HG02759 (cell line): ENCODE data around the gene XIRP2.

Experiments used
- ATAC-seq: cut with Tn5 transposase; IDR thresholded peaks from one replicate; pipeline ENCODE4 v1.9.1; 2021; ENCODE audit warnings: mild to moderate bottlenecking, moderate library complexity; ENCODE audit not compliant: unreplicated experiment

Gene XIRP2, protein sequence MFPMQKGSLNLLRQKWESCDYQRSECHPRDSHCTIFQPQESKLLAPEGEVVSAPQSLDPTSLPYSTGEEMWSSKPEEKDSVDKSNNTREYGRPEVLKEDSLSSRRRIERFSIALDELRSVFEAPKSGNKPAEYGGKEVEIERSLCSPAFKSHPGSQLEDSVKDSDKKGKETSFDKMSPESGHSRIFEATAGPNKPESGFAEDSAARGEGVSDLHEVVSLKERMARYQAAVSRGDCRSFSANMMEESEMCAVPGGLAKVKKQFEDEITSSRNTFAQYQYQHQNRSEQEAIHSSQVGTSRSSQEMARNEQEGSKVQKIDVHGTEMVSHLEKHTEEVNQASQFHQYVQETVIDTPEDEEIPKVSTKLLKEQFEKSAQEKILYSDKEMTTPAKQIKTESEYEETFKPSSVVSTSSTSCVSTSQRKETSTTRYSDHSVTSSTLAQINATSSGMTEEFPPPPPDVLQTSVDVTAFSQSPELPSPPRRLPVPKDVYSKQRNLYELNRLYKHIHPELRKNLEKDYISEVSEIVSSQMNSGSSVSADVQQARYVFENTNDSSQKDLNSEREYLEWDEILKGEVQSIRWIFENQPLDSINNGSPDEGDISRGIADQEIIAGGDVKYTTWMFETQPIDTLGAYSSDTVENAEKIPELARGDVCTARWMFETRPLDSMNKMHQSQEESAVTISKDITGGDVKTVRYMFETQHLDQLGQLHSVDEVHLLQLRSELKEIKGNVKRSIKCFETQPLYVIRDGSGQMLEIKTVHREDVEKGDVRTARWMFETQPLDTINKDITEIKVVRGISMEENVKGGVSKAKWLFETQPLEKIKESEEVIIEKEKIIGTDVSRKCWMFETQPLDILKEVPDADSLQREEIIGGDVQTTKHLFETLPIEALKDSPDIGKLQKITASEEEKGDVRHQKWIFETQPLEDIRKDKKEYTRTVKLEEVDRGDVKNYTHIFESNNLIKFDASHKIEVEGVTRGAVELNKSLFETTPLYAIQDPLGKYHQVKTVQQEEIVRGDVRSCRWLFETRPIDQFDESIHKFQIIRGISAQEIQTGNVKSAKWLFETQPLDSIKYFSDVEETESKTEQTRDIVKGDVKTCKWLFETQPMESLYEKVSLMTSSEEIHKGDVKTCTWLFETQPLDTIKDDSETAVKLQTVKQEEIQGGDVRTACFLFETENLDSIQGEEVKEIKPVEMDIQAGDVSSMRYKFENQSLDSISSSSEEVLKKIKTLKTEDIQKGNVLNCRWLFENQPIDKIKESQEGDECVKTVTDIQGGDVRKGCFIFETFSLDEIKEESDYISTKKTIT (N-terminal part only)

DNA sequence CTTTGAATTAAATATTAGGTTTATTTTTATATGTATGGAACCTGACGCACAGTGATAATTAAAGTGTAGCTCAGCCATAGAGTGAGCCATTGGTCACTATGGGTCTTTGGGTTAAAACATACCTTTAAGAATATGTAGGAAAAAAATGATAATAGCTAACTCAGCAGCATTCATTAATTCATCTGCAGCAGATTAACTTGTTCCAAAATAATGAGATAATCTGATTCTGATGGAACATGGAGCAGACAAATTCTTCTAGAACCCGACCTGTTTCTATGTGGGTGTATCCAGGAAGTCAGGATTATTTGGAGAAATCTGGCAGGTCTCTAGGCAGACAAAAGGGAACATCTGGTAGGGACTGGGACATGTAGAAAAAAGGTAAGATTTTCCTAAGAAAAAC, at the start of gene XIRP2:
XIRP2 (plus strand) TSS at position 301 of the 400 bp plus-strand sequence. CDS start 15,003 bp downstream, outside the sequence.
- ATAC-seq = no peak

DNA sequence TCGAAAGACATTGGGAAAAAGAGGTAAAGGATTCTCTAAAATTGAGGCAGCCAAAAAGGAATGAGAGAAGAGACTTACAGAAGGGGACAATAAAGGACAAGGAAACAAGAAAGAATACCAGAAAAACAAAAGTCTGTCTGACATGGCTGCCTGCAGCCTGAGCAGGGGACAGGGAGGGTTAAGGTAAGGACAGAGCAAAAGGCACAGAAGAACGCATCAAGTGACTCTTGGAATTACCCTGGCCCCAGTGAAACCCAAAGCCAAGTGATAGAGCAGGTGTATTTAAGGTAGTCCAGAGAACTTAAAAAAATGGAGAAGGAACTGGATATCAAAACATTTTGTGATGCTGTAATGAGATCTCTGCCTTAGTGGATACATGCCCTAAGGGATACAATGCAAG, 47.1 kb upstream of the XIRP2 start:
- ATAC-seq = no peak

DNA sequence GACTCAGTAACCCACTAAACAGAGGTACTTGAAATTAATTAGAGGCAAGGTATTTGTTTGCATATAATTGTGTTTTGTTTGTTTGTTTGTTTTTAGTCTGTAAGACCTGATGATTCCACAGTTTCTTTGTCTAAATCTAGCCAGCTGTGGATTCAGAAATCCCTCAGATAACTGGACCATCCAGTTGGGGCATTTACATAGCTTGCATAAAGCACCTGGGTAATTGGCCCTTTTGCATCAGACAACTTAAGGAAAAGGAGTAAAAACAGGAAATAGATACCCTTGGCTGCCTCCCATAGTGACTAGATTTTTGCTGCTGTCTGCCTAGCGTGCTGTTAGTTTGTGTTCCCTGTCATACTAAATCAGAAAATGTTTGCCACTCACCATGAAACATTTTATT, 46.6 kb upstream of the XIRP2 start:
- no peak for ATAC-seq

DNA sequence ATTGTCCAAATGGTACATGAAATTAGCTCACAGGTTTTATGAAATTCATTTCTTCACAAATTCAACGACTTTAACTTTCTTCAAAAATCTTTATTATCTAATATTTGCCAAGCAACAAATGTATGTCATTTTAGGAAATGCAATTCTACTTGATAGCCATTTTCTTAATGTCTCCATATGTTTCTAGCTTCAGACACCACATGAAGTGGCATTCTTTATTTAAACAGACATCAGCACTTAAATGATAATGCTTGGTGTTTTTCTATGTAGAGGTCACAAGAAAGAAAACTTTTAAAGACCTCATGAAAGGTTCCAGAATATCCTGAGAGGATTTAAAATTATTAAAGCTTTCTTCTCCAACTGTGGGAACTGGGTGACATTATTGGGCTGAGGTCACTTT, 44.2 kb upstream of the XIRP2 start:
- no peak for ATAC-seq

DNA sequence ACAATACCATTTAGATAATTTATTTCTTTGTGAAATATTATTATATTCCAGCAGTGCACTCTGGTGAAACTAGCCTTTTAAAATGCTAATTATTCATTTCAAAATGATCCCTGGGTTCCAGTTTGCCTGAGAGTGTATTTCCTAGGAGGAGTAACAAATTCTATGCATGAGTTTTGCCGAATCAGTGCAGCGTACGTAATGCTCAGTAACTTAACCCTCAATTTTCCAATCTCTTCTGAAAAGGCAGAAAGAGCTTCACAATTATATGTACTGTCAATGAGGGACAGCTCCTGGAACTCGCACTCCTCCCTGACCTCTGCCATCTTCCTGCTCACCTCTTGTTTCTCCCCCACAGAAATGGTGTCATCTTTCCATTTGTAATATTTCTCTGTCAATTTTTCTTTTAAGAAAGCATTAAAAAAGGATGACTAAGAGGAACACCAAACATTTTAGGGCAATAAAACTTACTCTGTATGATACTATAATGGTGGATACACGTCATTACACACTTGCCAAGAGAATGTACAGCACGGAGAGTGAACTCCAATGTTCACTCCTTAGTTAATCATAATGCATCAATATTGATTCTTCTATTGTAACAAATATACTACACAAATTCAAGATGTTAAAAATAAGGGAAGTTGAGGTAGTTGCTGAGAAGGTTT, 25.7 kb upstream of the XIRP2 start:
- no peak for ATAC-seq

DNA sequence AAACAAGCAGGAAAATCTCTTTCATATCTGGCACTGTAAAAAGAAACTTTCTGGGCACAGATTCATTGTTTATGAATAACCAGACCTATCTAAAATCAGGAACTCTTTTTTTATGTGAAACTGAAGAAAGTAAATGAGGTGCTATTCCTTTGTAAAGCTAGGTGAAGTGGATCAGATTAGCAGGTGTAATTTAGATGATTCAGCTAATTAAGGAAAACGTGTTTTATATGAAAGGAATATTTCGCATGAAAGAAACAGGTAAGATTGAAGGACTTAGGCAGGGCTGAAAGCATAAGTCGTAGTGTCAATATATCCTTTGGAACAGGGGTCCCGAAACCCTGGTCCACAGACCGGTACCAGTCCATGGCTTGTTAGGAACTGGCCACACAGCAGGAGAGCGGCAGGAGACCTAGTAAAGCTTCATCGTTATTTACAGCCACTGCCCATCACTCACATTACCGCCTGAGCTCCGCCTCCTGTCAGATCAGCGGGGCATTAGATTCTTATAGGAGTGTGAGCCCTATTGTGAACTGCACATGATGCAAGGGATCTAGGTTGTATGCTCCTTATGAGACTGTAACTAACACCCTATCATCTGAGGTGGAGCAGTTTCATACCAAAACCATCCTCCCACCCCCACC, 20.3 kb upstream of the XIRP2 start:
- ATAC-seq = no peak

DNA sequence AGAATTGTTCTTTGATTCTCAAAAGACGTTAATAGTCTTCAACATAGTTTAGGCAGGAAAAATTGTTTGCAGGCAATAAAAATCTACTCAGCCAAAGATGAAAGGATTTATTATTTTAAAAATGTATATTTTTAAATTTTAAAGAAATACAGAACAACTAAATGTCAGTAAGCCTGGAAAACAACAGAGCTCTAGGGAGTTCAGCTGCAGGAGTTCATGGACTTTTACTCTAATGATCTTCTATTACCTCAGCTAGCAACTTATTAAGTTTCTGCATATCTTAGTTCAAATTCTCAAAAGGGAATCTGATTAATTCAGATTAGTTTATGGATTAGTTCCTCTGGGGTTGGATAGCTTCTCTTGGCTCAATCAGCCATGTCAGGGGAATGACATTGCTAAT, 17.9 kb upstream of the XIRP2 start:
- ATAC-seq = no peak

DNA sequence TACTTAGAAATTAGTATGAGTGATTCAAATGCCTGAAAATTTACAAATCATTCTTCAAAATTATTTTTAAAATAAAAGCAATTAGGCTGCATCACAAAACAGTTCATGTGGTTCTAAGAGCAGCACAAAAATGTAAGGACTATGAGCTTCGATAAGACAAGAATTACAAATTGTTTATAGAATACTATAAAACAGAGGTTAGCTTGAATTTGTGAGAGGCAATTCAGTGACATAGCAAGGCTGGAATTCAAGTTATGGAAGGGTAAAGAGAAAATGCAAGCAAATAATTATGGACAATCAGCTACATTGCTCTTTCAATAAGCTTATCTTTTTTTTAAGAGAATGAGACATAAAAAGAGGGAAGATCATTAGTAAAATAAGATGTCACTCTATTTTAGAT, 7.1 kb upstream of the XIRP2 start:
- no peak for ATAC-seq

DNA sequence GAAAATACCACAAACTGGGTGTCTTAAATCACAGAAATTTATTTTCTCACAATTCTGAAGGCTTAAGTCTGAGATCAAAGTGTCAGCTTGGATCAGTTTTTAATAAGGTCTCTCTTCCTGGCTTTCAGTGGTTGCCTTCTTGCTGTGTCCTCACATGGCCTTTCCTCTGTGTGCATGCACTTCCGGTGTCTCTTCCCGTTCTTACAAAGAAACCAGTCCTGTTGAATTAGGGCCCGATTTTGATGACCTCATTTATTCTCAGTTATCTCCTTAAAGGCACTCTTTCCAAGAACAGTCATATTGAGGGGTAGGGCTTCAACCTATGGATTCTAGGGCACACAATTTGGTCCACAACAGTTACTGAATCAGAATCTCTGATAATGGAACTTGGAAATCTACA, 5.4 kb upstream of the XIRP2 start:
- ATAC-seq = no peak

DNA sequence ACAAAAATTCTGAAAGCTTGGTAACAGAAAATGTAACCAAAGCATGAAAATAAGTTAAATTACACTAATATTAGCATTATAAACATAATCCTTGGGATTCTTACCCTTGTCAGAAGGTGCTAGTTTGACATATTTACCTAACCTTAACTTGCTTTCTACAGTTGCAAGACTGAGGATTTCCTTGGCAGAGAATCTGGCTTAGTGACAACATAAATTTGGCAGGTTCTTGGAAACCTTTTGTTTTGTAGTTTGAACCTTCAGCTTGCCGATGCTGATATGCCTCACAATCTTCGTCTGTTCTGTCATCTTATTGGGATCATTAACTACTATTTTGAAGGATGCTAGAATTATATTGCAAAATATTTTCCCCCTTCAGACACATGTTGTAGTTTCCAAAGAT, 3.4 kb downstream of the XIRP2 start:
- ATAC-seq = no peak

DNA sequence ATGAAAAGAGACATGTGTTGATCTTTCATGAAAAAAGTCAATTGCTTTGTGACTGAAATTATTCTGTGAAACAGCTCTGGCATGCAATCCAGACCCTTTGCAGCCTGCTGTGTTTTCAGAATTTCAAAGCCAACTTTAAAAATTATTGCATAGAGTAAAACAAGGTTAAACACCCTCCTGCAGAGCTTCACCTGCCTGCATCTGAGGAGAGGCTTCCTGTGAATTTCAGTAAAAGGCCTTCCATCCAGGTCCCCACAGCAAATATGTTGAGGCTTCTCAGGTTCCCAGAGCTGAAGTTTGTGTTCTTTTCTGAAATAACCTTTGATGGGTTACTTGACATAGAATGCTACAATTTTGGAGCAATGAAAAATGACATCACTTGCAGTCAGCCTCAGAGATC, 4.1 kb downstream of the XIRP2 start:
- no peak for ATAC-seq

DNA sequence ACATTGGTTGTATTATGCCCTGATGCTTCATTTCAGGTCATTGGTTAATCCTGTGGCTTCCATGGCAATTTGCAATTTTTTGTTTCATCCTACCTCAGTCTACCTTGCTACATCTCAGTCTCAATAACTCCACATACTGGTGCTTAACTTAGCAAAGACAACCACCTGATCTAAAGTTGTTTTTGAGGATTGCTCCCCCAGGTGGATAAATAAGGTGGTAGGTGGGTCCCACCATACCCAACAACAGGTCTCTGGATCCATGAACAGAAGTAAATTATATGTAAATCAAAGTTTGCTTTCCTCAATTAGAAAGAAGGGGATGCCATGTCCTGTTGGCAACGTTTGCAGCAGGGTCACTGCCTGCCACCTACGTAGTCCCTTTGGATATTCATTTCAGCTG, 7.0 kb downstream of the XIRP2 start:
- no peak for ATAC-seq

DNA sequence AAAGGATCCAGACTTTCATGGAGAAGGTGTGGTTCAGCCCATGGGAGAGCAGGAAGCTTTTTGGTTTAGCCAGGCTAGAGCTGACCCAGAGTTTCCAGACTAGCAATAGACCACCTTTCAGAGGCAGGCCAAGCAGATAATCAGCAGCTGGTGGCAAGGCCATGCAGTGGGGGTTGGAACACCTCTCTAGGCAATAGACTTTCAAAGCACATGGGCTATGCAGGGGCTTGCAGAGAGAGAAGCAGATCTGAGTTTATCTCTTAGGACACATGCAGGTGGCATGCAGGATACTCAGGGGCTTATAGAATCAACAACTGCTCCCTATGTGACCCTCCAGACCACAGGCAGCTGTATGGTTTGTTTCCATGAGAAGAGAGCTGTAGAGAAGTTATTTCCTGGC, 9.4 kb downstream of the XIRP2 start:
- ATAC-seq = no peak

DNA sequence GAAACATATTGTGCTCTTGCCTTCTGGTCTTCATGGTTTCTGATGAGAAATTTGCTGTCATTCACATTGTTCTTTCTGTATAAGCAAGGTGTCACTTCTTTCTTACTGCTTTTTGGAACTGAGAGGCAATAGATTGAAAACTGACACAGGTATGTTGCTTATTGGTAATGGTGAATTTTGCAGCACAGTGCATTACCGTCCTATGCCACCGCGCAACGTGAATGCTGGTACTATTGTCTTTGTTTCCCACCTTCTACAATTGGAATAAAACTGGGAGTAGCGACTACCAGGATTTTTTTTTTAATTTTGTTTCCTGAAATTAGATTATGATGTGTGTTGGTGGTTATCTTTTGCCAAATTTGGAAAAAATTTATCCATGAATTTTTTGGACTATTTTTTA, 11.4 kb downstream of the XIRP2 start:
- no peak for ATAC-seq

DNA sequence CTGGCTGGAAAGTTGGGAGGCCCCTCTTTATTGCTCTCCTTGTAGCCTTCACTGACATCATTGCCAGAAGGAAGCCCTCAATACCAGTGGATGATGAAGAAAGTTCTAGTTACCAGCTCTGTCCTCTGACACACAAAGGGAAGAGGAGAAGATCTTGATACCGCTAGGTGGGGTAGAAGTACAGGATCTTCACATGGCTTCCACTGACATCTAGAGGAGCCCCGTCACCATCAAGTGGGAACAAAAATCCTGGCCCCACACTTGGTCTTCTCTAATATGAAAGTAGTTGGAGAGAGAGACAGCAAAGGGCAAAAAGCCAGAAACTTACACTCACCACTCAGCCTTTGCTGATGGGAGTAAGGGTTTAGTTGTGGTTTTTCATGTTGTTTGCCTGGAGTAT, 12.4 kb downstream of the XIRP2 start:
- no peak for ATAC-seq

DNA sequence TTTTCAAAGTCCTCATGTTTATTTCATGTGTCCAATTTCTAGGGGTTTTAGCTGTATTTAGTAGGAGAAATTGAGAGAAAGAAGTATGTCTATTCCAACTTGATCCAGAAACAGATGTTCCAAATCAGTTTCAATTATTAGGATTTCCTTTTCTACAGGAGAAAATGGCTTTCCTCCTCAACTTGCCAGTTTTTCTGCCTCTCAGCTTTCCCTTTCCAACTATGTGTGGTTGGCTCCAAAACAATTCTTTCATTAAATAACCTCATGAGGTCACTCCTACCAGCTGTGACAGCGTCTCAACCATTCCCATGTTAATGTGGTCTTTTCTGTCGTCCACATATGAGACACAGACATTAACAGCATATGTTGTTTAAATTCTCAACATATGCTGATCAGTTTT, 13.1 kb downstream of the XIRP2 start:
- ATAC-seq = no peak

DNA sequence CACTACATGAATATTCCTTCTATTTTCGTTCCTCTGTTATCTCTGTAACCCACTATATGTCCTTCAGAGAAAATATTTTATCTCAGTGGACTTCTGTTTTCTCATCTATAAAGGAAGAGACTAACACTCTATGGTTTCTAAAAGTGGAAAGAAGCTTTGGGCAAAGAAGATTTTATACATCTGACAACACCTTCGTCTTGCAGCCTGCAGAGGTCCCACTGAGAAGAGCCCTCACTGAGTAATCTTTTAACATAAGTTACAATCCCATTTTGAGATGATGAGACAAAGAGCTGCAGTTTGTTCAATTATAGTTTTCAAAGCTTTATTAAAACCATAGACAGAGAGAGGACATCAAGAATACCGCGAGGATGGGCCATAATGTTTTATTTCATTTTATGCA, 28.7 kb downstream of the XIRP2 start:
- ATAC-seq = no peak

DNA sequence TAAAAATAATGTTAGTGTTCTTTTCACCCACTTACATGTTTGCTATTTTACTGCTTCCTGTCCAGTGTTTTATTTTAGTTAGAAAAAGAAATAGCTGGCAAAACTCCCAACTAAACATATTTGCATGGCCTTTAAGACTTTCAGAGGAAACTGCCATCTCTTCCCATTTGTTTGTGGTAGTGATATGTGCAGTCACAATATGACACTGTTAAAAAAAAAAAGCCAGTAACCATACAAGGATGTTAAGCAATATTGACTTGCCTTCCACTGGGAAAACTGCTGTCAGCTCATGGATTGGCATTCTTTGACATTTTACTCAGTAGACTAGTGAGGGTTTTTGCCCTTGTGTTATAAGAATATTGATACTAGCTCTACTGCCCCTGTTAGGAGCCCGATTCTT, 29.1 kb downstream of the XIRP2 start:
- no peak for ATAC-seq

DNA sequence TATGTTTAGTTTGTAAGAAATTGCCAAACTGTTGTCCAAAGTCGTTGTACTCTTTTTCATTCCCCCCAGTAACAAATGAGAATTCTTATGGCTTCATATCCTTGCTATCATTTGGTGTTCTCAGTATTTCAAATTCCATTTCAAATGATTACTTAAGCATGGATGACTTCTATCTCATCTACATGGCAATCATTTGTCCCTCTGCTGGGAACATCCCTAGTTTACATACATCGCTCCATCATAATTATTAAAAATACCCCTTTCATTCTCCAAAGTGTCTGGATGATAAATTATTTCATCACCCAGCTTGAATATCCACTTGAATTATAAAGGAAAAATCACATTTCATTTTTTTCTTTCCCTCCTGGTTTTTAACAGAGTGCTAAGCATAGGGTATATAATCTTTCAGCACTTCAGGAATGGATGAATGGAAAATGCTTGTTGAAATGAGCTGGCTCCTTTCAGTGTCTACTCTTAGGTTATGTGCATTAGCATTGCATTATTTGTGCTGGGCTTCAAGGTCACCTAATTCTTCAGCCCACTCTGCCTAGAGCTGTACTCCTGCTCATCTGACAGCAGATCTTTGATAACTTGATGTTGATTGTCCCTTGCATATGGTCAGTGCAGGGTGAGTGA, 33.1 kb downstream of the XIRP2 start:
- ATAC-seq = no peak

DNA sequence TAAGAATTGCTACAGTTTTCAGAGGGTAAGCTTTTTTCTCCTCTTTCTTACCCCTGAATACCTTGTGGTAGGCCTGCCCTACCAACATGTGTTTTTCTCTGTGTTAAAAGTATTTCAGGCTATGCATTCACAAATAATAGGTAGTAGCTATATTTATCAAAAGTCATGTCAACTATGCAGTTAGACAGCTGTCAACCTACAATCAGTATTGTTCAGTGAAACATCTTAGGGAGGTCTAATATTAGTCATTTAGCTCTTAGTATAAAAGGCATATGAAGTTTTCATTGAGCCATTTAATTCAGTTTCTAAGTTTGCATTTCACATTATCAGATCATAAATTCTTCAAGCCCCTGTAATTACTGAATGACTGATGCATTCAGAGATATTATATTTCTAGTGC, 36.7 kb downstream of the XIRP2 start:
- no peak for ATAC-seq
